Skin epidermis (tissue), 12 donors: Measurements from ENCODE around the gene MAP1LC3A.
"Not testable (repeated sequence)": the region's sequence is repeated elsewhere in the genome, so short reads cannot be mapped to it uniquely, and the experiment has no call there.

Experiments used
- H3K27ac ChIP-seq, 21 experiments: fragments of 200-600 bp; sonication (generic) in 11 of 21; one replicate each; pipeline ENCODE4 v1.5.0; 2020; ENCODE audit warnings: mild to moderate bottlenecking in 3 of 21, inconsistent platforms in 2 of 21, moderate library complexity in 2 of 21
- H3K4me3 ChIP-seq, 7 experiments: fragments of 200-600 bp; sonication (generic) in 2 of 7; one replicate each; pipeline ENCODE4 v1.5.0; 2020; ENCODE audit warnings: inconsistent platforms in 2 of 7, mild to moderate bottlenecking in 2 of 7, moderate library complexity in 1 of 7

The MAP1LC3A gene

GRCh38 chr20:34558320-34559218 lies at the start of gene MAP1LC3A:
MAP1LC3A (plus strand) TSS chr20:34558718; CDS start chr20:34558869, 151 bp downstream.
- Histone ChIP-seq H3K27ac (peak within 1 kb of the TSS; percentile 31 to 99 (median 83)), H3K4me3 (peak within 1 kb of the TSS; percentile 48 to 75 (median 56))

GRCh38 chr20:34510575-34510974 lies 47.9 kb upstream of the MAP1LC3A start:
- Histone ChIP-seq H3K4me3 (no peak overlapping the region), H3K27ac (no peak overlapping the region)

GRCh38 chr20:34511891-34512265 lies 46.6 kb upstream of the MAP1LC3A start:
- Histone ChIP-seq H3K27ac (peak overlapping the region in 5 of 21 experiments; percentile 1 to 82 (median 55)), H3K4me3 (no peak overlapping the region)

- Histone ChIP-seq H3K27ac (peak overlapping the region in 11 of 21 experiments; percentile 1 to 82 (median 38)), H3K4me3 (no peak overlapping the region)
Observed at GRCh38 chr20:34512266-34512954, 46.1 kb upstream of the MAP1LC3A start.

- Histone ChIP-seq H3K27ac (peak overlapping the region in 11 of 21 experiments; percentile 1 to 82 (median 38)), H3K4me3 (no peak overlapping the region)
Observed at GRCh38 chr20:34512955-34513419, 45.5 kb upstream of the MAP1LC3A start.

GRCh38 chr20:34514034-34514433 lies 44.5 kb upstream of the MAP1LC3A start:
- H3K27ac ChIP-seq = peak overlapping the region in 2 of 21 experiments; percentile 13 to 82
- not testable (repeated sequence) for H3K4me3 ChIP-seq

GRCh38 chr20:34514897-34515483 lies 43.5 kb upstream of the MAP1LC3A start:
- H3K4me3 ChIP-seq = peak overlapping the region; percentile 42 to 84 (median 61)
- H3K27ac ChIP-seq = peak overlapping the region in 19 of 21 experiments; percentile 75 to 99 (median 94)

- Histone ChIP-seq H3K4me3 (peak overlapping the region; percentile 42 to 84 (median 61)), H3K27ac (peak overlapping the region; percentile 17 to 99 (median 94))
Observed at GRCh38 chr20:34515484-34516246, 42.9 kb upstream of the MAP1LC3A start.

- Histone ChIP-seq H3K4me3 (peak within 1 kb of the TSS; percentile 42 to 84 (median 61)), H3K27ac (peak within 1 kb of the TSS; percentile 49 to 99 (median 94))
Observed at GRCh38 chr20:34516247-34517113, 42.0 kb upstream of the MAP1LC3A start, which contains the start of gene DYNLRB1. DYNLRB1 (plus strand) TSS chr20:34516422; CDS start chr20:34516459, 37 bp downstream.

GRCh38 chr20:34517114-34517505 lies 41.4 kb upstream of the MAP1LC3A start:
- H3K27ac ChIP-seq = peak overlapping the region; percentile 49 to 99 (median 94)

GRCh38 chr20:34518863-34519262 lies 39.7 kb upstream of the MAP1LC3A start:
- H3K4me3 ChIP-seq, H3K27ac ChIP-seq: not testable (repeated sequence)

More at GRCh38 chr20:34517114-34517505, 41.4 kb upstream of the MAP1LC3A start:
- H3K4me3 ChIP-seq = peak overlapping the region; percentile 42 to 84 (median 61)

GRCh38 chr20:34519841-34520240 lies 38.7 kb upstream of the MAP1LC3A start:
- H3K27ac ChIP-seq, H3K4me3 ChIP-seq: not testable (repeated sequence)

- Histone ChIP-seq H3K4me3 (no peak overlapping the region), H3K27ac (peak overlapping the region in 13 of 21 experiments; percentile 1 to 76 (median 58))
Observed at GRCh38 chr20:34522969-34523871, 35.3 kb upstream of the MAP1LC3A start.

- no peak overlapping the region for H3K4me3 ChIP-seq
- H3K27ac ChIP-seq = peak overlapping the region in 6 of 21 experiments; percentile 48 to 78 (median 69)
Observed at GRCh38 chr20:34524426-34524825, 34.1 kb upstream of the MAP1LC3A start.

GRCh38 chr20:34525342-34525708 lies 33.2 kb upstream of the MAP1LC3A start:
- H3K27ac ChIP-seq = peak overlapping the region in 19 of 21 experiments; percentile 3 to 79 (median 62)
- H3K4me3 ChIP-seq = no peak overlapping the region

GRCh38 chr20:34525709-34526416 lies 32.7 kb upstream of the MAP1LC3A start:
- H3K27ac ChIP-seq = peak overlapping the region in 19 of 21 experiments; percentile 19 to 79 (median 62)
- H3K4me3 ChIP-seq = no peak overlapping the region
